Activated T-helper 1 cell treated with anti-CD3 and anti-CD28 coated beads, Interleukin-2, amount 50 U/mL, for 16 hours (primary cell): Measurements from ENCODE around the gene ZNF536.
"Not testable (repeated sequence)": the region's sequence is repeated elsewhere in the genome, so short reads cannot be mapped to it uniquely, and the experiment has no call there.

ENCODE experiments used
- DNase-seq, 2 donors: peaks; one replicate each; pipeline ENCODE4 v3.0.0-alpha.2; 2020; ENCODE audit warnings: low read depth in 1 of 2, low spot score in 1 of 2

The ZNF536 gene

DNA sequence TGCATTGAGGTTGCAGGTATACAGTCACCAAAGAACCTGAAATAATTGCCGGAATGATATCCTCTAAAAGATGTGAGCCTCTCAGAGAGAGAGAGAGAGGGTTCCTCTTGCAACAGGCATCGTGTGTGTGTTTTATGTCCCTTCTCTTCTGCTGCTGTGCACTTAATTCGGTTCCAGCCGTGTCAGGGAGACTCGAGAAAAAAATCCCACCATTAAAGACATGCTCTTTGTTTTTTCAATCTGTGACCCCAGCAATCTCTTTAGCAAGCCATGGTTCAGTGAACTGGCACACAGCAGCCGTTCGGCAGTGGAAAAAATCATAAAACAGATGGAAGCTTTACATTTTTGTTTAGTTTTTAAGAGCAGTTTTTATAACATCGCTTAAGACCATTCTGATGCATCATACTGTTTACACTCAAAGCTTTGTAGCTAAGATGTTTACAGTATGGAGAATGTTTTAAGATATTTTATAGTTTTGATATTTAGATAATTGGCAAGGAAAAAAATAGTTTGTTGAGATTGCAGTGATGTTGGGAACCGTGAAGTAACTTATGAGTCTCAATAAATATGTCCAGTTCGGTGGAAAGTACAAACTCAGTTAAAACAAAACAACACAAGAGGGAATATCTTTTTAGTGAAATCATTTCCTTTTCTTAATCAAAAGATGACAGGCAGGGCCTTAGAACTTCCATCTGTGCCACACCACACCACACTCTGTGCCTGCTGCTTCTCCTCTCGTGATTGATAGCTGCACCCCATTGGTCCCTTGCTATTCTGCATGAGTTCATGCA lies 31.2 kb upstream of the ZNF536 start:
- no peak for DNase-seq

DNA sequence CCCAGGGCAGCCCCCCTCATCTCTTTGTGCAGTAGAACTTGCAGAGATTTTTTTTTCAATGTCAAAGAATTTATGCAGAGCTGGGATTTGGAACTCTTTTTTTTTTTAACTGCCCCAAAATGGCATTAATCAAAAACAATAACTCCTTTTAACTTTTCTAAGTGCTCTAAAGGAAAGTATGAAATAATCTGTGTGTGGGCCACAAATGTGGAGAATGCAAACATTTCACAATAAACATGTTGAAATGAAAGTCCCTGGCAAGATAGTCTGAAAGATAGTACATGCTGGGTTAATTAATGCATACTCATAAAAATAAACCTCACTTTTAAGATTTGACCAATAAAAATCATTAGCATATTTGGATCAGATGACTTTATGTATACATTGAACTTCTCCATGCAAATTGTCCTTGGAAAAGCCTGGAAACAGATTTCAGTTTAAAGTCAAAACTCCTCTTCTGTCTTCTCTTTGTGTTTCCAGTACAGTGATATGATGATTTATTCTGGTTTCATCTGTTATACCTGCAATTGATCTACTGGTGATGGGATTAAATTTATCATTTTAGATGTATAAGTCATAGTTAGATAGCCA lies 30.5 kb upstream of the ZNF536 start:
- no peak for DNase-seq

DNA sequence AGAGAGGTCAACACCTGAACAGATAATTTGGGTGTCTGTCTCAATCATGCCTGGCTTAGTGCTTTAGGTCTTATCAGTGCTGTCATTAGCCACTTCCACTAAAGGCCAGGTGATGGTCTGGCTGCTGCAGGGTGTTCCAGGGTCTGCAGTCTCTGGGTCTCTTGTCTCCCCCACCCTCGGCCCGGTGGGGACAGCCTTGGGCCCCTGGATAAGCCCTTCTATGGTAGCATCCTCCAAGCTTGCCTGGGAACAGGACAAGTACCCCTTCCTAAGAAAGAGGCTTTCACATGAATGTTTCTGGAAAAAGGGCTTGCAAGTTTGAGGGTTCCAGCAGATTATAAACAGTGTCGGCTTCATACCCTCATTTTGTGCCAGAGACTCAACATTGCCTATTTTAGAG lies 29.3 kb upstream of the ZNF536 start:
- DNase-seq: no peak

GRCh38 chr19:30344446-30345425 lies 27.4 kb upstream of the ZNF536 start:
- no peak for DNase-seq

- DNase-seq: no peak
Observed at GRCh38 chr19:30345686-30346085, 26.5 kb upstream of the ZNF536 start.

DNA sequence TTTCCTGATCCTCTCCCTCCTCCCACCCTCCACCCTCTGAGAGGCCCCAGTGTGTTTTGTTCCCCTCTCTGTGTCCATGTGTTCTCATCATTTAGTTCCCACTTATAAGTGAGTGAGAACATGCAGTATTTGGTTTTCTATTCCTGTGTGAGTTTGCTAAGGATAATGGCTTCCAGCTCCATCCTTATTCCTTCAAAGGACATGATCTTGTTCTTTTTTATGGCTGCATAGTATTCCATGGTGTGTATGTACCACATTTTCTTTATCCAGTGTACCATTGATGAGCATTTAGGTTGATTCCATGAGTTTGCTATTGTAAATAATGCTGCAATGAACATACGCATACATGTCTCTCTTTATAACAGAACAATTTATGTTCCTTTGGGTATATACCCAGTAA lies 25.7 kb upstream of the ZNF536 start:
- DNase-seq: not testable (repeated sequence)

DNA sequence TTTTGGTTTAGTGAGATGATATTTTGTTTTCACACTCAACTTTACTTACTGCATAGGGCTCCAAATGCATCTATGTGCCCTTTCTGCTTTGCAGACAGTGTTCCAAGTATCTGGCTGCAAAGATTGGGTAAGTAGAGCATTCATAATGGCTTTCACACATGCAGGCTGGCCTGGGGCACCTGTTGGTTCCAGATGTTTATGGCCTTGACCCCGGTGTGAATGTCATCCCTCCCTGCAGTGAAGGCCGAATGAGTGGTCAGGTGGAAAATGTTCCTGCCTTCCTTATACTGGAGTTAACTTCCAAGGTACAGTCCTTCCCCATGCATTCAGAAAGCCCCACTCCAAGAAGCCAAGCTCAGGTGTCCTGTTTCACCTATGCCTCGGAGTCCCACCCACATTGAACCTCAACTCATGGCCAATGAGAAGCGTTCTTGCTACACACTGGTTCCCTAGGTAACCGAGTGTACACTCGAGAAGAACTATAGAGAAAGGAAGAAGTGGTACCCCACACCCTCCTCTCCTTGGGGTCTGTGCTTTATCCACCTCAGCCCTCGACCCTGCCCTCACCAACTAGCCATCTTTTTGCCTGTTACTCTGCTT lies 23.0 kb upstream of the ZNF536 start:
- no peak for DNase-seq

DNA sequence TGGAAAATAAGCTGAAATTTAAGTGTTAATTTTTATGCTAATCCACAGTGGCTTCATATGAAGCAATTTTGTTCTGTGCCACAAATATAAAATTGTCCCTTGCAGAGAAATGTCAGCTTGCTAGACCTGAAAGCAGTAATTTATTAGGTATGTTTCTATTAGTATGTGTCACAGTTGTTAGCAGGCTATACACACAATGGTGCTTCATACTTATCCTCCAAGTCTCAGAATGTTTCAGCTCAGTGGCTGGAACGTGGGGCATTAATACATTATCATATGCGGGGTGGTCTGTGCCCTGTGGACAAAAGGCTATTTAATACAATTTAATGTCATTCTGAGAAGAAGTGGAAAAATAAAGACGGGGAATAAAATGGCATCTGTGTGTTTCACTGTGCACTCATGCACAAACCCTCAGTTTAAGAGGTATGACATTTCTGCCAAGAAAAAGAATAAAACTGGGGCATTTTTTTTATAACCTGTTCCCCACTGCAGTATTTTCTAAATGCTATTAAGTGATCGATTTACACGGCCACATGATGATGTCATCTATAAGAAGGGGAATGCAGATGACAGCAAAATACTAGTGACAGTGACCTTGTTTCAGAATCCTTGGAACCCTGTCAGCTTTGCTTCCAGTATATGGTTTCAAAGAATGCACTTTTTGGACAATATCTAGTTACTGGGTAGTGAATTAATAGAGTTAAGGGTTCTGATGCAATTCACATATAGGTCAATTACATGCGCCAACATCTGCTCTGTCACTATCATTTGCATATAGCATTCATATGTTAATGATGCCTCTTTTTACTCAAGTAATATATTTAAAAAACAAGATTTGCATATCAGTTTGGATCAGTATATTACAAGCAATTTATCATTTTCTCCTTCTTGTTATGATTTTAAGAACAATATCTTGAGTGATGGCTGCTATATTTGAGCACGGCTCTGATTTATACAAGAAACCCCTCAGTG lies 21.2 kb upstream of the ZNF536 start:
- no peak for DNase-seq

DNA sequence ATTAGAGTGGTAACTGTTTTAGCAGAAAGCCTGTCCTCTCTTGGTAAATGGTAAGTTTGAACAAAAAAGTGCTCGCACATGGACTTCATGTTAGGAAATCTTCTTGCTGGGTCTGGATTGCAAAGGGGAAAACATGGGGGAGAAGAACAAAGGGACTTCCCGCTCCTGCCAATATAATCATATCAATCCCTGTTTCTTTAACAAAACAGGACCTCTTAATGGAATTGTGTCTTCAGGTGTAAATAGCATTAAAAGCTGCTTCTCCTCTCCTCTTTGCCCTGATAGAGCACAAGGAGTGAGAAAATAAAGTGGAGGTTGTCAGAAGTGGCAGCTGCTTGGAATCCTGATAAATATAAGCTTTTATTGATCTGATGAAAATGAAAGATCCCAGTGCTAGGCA lies 20.4 kb upstream of the ZNF536 start:
- no peak for DNase-seq

- DNase-seq: no peak
Observed at GRCh38 chr19:30353394-30353945, 18.7 kb upstream of the ZNF536 start.

DNA sequence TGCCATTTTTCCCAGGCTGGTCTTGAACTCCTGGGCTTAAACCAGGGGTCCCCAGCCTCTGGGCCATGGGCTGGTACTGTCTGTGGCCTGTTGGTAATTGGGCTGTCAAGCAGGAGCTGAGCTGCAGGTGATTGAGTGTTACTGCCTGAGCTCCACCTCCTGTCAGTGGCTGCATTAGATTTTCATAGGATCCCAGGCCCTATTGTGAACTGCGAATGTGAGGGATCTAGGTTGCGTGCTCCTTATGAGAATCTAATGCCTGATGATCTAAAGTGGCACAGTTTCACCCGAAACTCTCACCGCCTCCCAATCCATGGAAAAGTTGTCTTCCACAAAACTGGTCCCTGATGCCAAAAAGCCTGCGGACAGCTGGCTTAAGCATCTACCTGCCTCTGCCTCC lies 16.6 kb upstream of the ZNF536 start:
- no peak for DNase-seq

GRCh38 chr19:30356951-30357579 lies 15.1 kb upstream of the ZNF536 start:
- no peak for DNase-seq

DNA sequence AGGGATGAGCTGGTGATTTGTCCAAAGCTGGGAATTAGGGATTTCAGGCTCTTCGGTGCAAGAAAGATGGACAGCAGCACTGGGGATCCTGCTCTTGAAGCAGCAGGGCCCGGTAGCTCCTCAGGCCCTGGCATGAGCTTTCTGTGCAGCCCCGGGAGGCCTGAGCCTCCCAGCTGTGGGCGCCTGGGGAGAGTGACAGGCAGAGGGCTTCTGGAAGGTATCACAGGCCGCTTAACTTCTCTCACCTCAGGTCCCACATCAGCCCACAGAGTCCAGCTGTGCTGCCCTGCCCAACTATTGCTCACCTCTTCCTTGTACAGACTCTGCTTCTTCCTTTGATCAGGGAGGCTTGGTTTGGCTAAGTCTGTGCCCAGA lies 14.6 kb upstream of the ZNF536 start:
- no peak for DNase-seq

DNA sequence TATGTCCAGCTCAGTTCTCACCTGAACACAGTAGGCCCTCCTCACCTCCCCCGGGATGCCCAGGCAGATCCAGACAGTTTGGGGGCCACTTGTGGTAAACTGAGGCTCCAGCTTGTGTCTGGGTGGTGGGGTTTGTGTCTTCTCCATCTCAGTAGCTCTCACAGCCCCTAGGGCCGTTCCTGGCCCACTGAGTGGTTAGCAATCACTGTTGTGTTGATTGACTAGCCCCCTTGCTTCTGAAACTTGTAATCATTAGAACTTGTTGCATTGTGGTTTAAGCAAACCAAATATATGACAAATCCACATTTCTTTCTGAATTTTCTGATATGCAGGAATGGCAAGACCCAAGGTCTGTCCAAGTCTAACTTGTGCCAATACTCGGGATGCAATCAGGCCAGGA lies 13.9 kb upstream of the ZNF536 start:
- DNase-seq: no peak

GRCh38 chr19:30358821-30359580 lies 13.2 kb upstream of the ZNF536 start:
- DNase-seq: no peak

- DNase-seq: no peak
Observed at GRCh38 chr19:30359936-30360335, 12.2 kb upstream of the ZNF536 start.

DNA sequence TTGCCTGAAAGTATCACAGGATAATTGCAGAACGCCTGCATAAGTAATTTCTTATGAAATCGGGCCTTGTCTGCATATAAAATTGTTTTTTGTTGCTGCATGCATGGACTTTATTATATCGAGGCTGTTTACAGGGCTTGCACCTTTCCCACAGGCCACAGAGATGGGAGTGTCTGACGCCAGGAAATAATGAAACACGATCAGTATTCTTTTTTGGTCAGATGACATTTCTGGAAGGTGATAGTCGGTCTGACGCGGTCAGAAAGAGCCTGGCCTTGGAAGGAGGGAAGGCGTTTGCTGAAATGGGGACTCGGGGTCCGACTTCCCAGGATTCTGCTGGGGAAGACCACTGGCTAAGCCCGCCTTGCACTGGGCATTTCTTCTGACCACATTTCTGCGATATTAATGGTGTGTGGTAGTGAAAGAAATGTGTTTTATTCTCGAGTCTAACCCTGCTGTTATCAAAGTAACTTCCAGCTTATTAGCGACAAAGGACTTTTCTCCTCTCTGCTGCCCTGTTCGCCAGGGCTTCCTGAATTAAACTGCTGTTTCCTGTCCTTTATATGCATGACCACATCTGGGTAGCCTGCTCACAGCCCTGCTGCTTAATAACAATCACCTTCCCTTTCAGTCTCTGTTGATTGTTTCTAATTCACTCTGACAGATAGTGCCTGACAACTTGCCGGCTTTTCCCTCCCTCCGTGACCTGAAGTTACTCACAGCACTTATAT lies 11.6 kb upstream of the ZNF536 start:
- DNase-seq: no peak

GRCh38 chr19:30361107-30361447 lies 11.1 kb upstream of the ZNF536 start:
- DNase-seq: no peak
